KG1 (cell line): ENCODE results near the gene RNF225.
A peak's percentile ranks its signal among the peaks of the same experiment; 100 is the strongest.
"Not testable (repeated sequence)": the region's sequence is repeated elsewhere in the genome, so short reads cannot be mapped to it uniquely, and the experiment has no call there.

Source experiments
- DNase-seq: peaks from one replicate; lab custom pipeline; 2025; lab: John Stamatoyannopoulos, UW

The RNF225 gene

GRCh38 chr19:58395220-58395978 lies at the start of gene RNF225:
Gene RNF225 (plus strand): TSS chr19:58395656. CDS start chr19:58396090, 434 bp downstream.
- no peak for DNase-seq

GRCh38 chr19:58346961-58347929 lies 48.2 kb upstream of the RNF225 start:
- DNase-seq, result peak; percentile 59

GRCh38 chr19:58348080-58348479 lies 47.4 kb upstream of the RNF225 start:
- not testable (repeated sequence) for DNase-seq

GRCh38 chr19:58349590-58349989 lies 45.9 kb upstream of the RNF225 start:
- no peak for DNase-seq

- no peak for DNase-seq
Measured at GRCh38 chr19:58350001-58350861, 45.2 kb upstream of the RNF225 start.

GRCh38 chr19:58350871-58351557 lies 44.4 kb upstream of the RNF225 start:
- no peak for DNase-seq

GRCh38 chr19:58351558-58351878 lies 43.9 kb upstream of the RNF225 start:
- DNase-seq, result no peak

- DNase-seq, result no peak
Measured at GRCh38 chr19:58351990-58352755, 43.3 kb upstream of the RNF225 start.

- DNase-seq, result no peak
Measured at GRCh38 chr19:58352760-58353671, 42.4 kb upstream of the RNF225 start, which contains the start of gene A1BG. Gene A1BG (minus strand): TSS chr19:58353492. CDS start chr19:58353437, 55 bp downstream.

- DNase-seq, result no peak
Measured at GRCh38 chr19:58353717-58354477, 41.6 kb upstream of the RNF225 start.

GRCh38 chr19:58354478-58355030 lies 40.9 kb upstream of the RNF225 start:
- DNase-seq, result no peak

GRCh38 chr19:58355215-58355796 lies 40.1 kb upstream of the RNF225 start:
- DNase-seq, result no peak

GRCh38 chr19:58355908-58356765 lies 39.3 kb upstream of the RNF225 start:
- DNase-seq, result no peak

- no peak for DNase-seq
Measured at GRCh38 chr19:58356766-58357480, 38.5 kb upstream of the RNF225 start.

GRCh38 chr19:58357481-58358145 lies 37.8 kb upstream of the RNF225 start:
- no peak for DNase-seq

GRCh38 chr19:58361900-58362271 lies 33.6 kb upstream of the RNF225 start:
- peak; percentile 60 for DNase-seq
